GM12872 (cell line): Measurements from ENCODE around the gene CD300LD.

Experiments
- CTCF ChIP-seq: IDR thresholded peaks from 3 replicates; pipeline ENCODE4 v1.5.1; 2011; ENCODE audit warnings: low read depth, mild to moderate bottlenecking, low read length, moderate library complexity; ENCODE audit not compliant: insufficient read depth

CD300LD gene

GRCh38 chr17:74597069-74597790 is 5.1 kb upstream of the CD300LD start:
- no peak for TF ChIP-seq CTCF

- TF ChIP-seq CTCF = no peak
Observed at GRCh38 chr17:74595037-74595750, 3.1 kb upstream of the CD300LD start.

- no peak for TF ChIP-seq CTCF
Observed at GRCh38 chr17:74591503-74591902, 580 bp downstream of the CD300LD start.

GRCh38 chr17:74585711-74586110 is 6.4 kb downstream of the CD300LD start:
- TF ChIP-seq CTCF = no peak

GRCh38 chr17:74584292-74585060 is 7.6 kb downstream of the CD300LD start:
- no peak for TF ChIP-seq CTCF

- no peak for TF ChIP-seq CTCF
Observed at GRCh38 chr17:74582633-74583032, 9.4 kb downstream of the CD300LD start.

- no peak for TF ChIP-seq CTCF
Observed at GRCh38 chr17:74579900-74580299, 12.2 kb downstream of the CD300LD start.
